ENCODE results near the gene EHMT1. TPM values are rescaled to one million over a fixed set of nuclear protein-coding genes. Genes with fewer than 3 reads are reported as not detected.

Gene EHMT1
- total RNA-seq, 2 experiments from 2014 or later = 80.6 to 87.8 TPM

DNA sequence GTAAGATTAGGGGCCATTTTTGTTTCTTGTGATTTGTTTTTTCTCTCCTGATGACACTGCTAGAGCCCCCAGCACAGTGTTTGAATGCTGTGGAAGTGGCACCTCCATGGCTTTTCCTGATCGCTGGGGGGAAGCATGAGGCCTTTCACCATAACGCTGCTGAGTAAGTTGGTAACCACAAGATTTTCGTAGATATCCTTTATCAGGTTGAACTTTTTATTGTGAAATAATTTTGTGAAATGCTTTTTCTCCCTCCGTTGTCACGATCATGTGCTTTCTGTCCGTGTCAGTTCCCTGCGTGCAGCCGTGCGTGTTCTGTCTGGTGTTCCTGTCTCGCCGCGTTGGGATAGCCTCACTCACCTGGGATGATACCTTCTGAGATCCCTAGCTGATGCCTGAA, 59.4 kb downstream of the EHMT1 start:
- ATAC-seq (ENCODE audit: poor library complexity) (no peak), DNase-seq (no peak)
- no peak overlapping the region for H3K27ac ChIP-seq (ENCODE audit: low read depth in 1 of 2, low read length in 2 of 2)
- peaks cover 12% of the 10 kb centered on the region for H3K36me3 ChIP-seq (ENCODE audit: insufficient read depth, low read length)
- Mint-ChIP-seq H3K4me1 (ENCODE audit: low read depth) (peaks cover 44% of the 10 kb centered on the region), H3K9me3 (no peaks in the 10 kb centered on the region), H3K36me3 (ENCODE audit: low read depth) (peaks cover 40% of the 10 kb centered on the region), H3K27me3 (no peaks in the 10 kb centered on the region), H3K4me3 (no peak overlapping the region), H3K27ac (no peak overlapping the region)
- TF ChIP-seq, protein P1, sequence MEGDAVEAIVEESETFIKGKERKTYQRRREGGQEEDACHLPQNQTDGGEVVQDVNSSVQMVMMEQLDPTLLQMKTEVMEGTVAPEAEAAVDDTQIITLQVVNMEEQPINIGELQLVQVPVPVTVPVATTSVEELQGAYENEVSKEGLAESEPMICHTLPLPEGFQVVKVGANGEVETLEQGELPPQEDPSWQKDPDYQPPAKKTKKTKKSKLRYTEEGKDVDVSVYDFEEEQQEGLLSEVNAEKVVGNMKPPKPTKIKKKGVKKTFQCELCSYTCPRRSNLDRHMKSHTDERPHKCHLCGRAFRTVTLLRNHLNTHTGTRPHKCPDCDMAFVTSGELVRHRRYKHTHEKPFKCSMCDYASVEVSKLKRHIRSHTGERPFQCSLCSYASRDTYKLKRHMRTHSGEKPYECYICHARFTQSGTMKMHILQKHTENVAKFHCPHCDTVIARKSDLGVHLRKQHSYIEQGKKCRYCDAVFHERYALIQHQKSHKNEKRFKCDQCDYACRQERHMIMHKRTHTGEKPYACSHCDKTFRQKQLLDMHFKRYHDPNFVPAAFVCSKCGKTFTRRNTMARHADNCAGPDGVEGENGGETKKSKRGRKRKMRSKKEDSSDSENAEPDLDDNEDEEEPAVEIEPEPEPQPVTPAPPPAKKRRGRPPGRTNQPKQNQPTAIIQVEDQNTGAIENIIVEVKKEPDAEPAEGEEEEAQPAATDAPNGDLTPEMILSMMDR (IDR thresholded peaks at IDR 0.05) = no peak
- H3K27me3 ChIP-seq (ENCODE audit: control insufficient read depth in 1 of 2, insufficient read depth in 2 of 2, low read length in 2 of 2) = no peaks in the 10 kb centered on the region
- POLR2A ChIA-PET = no interaction called here
- no peaks in the 10 kb centered on the region for H3K9me3 ChIP-seq (ENCODE audit: control insufficient read depth in 1 of 2, insufficient read depth in 1 of 2, low read length in 2 of 2)
- H3K4me1 ChIP-seq (ENCODE audit: insufficient read depth, low read length) = peaks cover 19% of the 10 kb centered on the region
- H3K4me3 ChIP-seq (ENCODE audit: low read length) = no peak overlapping the region
- CTCF ChIA-PET = no interaction called here
- intact Hi-C loops (cut with DNase I, micrococcal nuclease) = loop anchor here in 1 of 2 experiments (10.0 kb wide), 1 partner anchor 347 kb away; no protein-coding TSS in a partner anchor

DNA sequence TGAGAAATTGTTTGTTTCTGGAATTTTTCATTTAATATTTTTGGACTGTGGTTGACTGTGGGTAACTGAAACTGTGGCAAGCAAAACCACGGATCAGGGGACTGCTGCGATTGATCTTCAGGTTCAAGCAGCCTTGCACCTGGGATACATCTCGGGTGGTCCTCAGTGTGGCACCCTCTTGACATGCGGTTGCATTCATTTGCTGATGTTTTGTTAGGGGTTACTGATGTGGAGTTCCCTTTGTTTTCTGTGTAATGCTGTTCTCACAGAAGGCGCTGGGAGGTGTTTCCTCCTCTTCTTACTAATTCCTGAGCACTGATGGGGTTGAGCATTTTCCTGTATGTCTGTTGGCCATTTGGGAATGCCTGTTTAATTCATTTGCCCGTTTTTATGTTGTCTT, 60.4 kb downstream of the EHMT1 start:
- no peaks in the 10 kb centered on the region for H3K9me3 Mint-ChIP-seq
- peaks cover 41% of the 10 kb centered on the region for H3K4me1 Mint-ChIP-seq (ENCODE audit: low read depth)
- TF ChIP-seq, protein P1 (IDR thresholded peaks at IDR 0.05) = no peak
- peak overlapping the region; percentile 16 for H3K27ac Mint-ChIP-seq
- Histone ChIP-seq H3K4me1 (ENCODE audit: insufficient read depth, low read length) (peaks cover 10% of the 10 kb centered on the region), H3K4me3 (ENCODE audit: low read length) (no peak overlapping the region), H3K27ac (ENCODE audit: low read depth in 1 of 2, low read length in 2 of 2) (no peak overlapping the region), H3K9me3 (ENCODE audit: control insufficient read depth in 1 of 2, insufficient read depth in 1 of 2, low read length in 2 of 2) (no peaks in the 10 kb centered on the region), H3K36me3 (ENCODE audit: insufficient read depth, low read length) (peaks cover 12% of the 10 kb centered on the region), H3K27me3 (ENCODE audit: control insufficient read depth in 1 of 2, insufficient read depth in 2 of 2, low read length in 2 of 2) (no peaks in the 10 kb centered on the region)
- ChIA-PET CTCF (no interaction called here), POLR2A (no interaction called here)
- H3K36me3 Mint-ChIP-seq (ENCODE audit: low read depth) = peaks cover 36% of the 10 kb centered on the region
- intact Hi-C loops (cut with DNase I, micrococcal nuclease) = loop anchor here in 1 of 2 experiments (10.0 kb wide), 1 partner anchor 346 kb away; no protein-coding TSS in a partner anchor
- no peak for ATAC-seq (ENCODE audit: poor library complexity)
- DNase-seq = no peak
- no peak overlapping the region for H3K4me3 Mint-ChIP-seq
- H3K27me3 Mint-ChIP-seq = no peaks in the 10 kb centered on the region

DNA sequence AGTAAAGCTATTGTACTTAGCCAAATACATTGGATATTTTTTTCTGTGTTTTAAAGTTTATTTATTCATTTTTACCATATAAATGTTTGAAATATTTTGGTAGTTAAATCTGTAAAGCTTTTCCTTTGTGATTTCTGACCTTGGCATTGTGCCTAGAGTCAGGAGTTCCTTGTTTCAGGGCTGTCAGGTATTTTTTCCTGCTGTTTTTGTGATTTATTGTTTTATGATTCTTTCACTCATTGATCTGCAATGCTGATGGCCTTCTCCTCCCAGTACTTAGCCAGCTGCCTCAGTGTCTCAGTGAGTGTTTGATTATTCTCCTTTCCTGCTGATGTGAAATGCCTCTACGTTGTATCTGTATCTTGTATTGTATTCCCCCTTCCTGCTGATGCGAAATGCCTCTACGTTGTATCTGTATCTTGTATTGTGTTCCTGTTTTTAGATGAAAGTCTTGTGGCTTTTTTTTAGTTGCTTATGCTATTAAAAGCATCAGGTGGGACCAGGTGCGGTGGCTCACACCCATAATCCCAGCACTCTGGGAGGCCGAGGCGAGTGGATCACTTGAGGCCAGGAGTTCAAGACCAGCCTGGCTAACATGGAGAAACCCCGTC, 61.0 kb downstream of the EHMT1 start:
- Mint-ChIP-seq H3K27me3 (no peaks in the 10 kb centered on the region), H3K36me3 (ENCODE audit: low read depth) (peaks cover 41% of the 10 kb centered on the region), H3K4me1 (ENCODE audit: low read depth) (peaks cover 42% of the 10 kb centered on the region), H3K4me3 (no peak overlapping the region), H3K27ac (peak overlapping the region; percentile 16), H3K9me3 (no peaks in the 10 kb centered on the region)
- Histone ChIP-seq H3K27me3 (ENCODE audit: control insufficient read depth in 1 of 2, insufficient read depth in 2 of 2, low read length in 2 of 2) (no peaks in the 10 kb centered on the region), H3K4me3 (ENCODE audit: low read length) (no peak overlapping the region), H3K27ac (ENCODE audit: low read depth in 1 of 2, low read length in 2 of 2) (no peak overlapping the region), H3K4me1 (ENCODE audit: insufficient read depth, low read length) (peaks cover 9% of the 10 kb centered on the region), H3K9me3 (ENCODE audit: control insufficient read depth in 1 of 2, insufficient read depth in 1 of 2, low read length in 2 of 2) (no peaks in the 10 kb centered on the region), H3K36me3 (ENCODE audit: insufficient read depth, low read length) (peaks cover 12% of the 10 kb centered on the region)
- POLR2A ChIA-PET = no interaction called here
- no peak for ATAC-seq (ENCODE audit: poor library complexity)
- no peak for DNase-seq
- TF ChIP-seq, protein P1 (IDR thresholded peaks at IDR 0.05) = no peak
- CTCF ChIA-PET = no interaction called here
- intact Hi-C loops (cut with DNase I, micrococcal nuclease) = loop anchor here in 1 of 2 experiments (10.0 kb wide), 1 partner anchor 345 kb away; no protein-coding TSS in a partner anchor

All from CD4-positive, alpha-beta T cell (primary cell).